Activated T-helper 17 cell treated with anti-CD3 and anti-CD28 coated beads, Interleukin-2, amount 50 U/mL, for 72 hours (primary cell): ENCODE results near the gene TBC1D10A. TPM values are rescaled to one million over a fixed set of nuclear protein-coding genes. Genes with fewer than 3 reads are reported as not detected.

Experiments used
- ATAC-seq: fragments of 150-1000 bp; cut with Tn5 transposase; replicated peaks from 2 replicates; pipeline ENCODE4 v1.10.0; 2021; ENCODE audit warnings: mild to moderate bottlenecking, moderate library complexity
- H3K27ac Mint-ChIP-seq: one replicate; pipeline ENCODE4 v1.8.0; 2022; ENCODE audit warnings: mixed read lengths
- H3K27me3 Mint-ChIP-seq: one replicate; pipeline ENCODE4 v1.8.0; 2022; ENCODE audit warnings: mixed read lengths
- H3K36me3 Mint-ChIP-seq: one replicate; pipeline ENCODE4 v1.8.0; 2022; ENCODE audit warnings: low read depth, mild to moderate bottlenecking, mixed read lengths
- H3K4me1 Mint-ChIP-seq: one replicate; pipeline ENCODE4 v1.8.0; 2022; ENCODE audit warnings: mixed read lengths
- H3K4me3 Mint-ChIP-seq: one replicate; pipeline ENCODE4 v1.8.0; 2022; ENCODE audit warnings: mild to moderate bottlenecking, mixed read lengths
- H3K9me3 Mint-ChIP-seq: one replicate; pipeline ENCODE4 v1.8.0; 2022; ENCODE audit warnings: mixed read lengths
- total RNA-seq, 2 donors: library from RNA; stranded (reverse); gene quantifications; one replicate each; pipeline ENCODE4 v1.2.3, GENCODE V29; 2022

Gene TBC1D10A
- total RNA-seq, 2 donors from 2014 or later, result 26.9 to 41.2 TPM

DNA sequence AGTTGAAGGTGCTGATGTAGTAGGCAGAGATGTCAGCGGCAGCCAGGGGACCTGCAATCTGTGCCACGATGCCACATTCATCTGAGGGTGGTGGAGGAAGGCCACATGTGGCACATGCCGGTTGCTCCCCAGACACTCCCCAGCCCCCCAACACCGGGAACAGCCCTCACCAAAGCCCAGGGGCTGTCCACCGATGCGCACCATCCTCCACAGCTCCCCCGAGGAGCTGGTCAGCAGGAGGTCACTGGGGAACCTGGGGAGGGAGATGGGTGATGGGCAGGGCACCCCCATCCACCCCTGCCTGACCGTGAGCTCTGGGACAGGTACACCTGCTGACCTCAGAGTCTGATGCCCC, 40.9 kb downstream of the TBC1D10A start:
- Mint-ChIP-seq H3K27me3 (no peaks in the 10 kb centered on the region), H3K27ac (no peak overlapping the region), H3K4me3 (no peak overlapping the region), H3K36me3 (no peaks in the 10 kb centered on the region), H3K9me3 (no peaks in the 10 kb centered on the region), H3K4me1 (peaks cover 14% of the 10 kb centered on the region)
- no peak for ATAC-seq

DNA sequence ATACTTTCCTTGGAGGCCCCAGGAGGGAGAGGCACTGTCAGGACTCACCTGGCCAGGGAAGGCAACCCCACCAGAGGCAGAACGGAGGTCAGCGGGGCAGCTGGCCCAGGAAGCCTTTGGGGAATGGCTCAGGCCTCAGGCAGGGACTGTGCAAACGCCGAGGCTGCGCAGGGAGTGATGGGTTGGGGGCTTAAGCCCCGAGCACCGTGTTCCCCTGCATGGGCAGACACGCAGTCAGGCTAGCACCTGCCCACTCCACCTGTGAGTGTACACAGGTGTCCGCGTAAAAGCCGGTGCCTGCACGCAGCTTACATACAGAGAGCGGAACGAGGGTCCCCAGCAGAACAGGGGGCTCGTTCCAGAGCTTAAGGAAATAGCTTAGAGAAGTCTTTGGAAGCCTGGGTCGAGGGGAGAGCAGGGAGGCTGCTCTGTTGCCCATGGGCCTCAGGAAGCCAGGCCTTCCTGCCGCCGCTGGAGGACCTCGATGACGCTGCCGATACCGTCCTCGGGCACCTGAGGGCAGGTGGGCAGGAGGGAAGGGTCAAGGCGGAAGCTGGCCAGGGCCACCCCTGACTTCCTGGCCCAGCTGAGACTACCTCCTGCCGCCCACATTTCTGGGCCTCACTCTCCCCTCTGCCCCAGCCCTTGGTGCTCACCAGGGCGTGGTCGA, 41.4 kb downstream of the TBC1D10A start:
- H3K4me3 Mint-ChIP-seq, result no peak overlapping the region
- H3K36me3 Mint-ChIP-seq, result no peaks in the 10 kb centered on the region
- H3K27ac Mint-ChIP-seq, result peak overlapping the region; percentile 58

GRCh38 chr22:30284666-30285065, 42.1 kb downstream of the TBC1D10A start:
- peak overlapping the region; percentile 58 for H3K27ac Mint-ChIP-seq
- no peaks in the 10 kb centered on the region for H3K9me3 Mint-ChIP-seq
- no peak for ATAC-seq
- no peaks in the 10 kb centered on the region for H3K36me3 Mint-ChIP-seq
- H3K4me1 Mint-ChIP-seq, result peaks cover 14% of the 10 kb centered on the region
- H3K4me3 Mint-ChIP-seq, result no peak overlapping the region
- no peaks in the 10 kb centered on the region for H3K27me3 Mint-ChIP-seq

More for the DNA sequence above, 41.4 kb downstream of the TBC1D10A start:
- H3K27me3 Mint-ChIP-seq, result no peaks in the 10 kb centered on the region
- H3K4me1 Mint-ChIP-seq, result peaks cover 14% of the 10 kb centered on the region
- no peak for ATAC-seq
- H3K9me3 Mint-ChIP-seq, result no peaks in the 10 kb centered on the region

GRCh38 chr22:30284172-30284571, 42.6 kb downstream of the TBC1D10A start:
- ATAC-seq, result no peak
- Mint-ChIP-seq H3K9me3 (no peaks in the 10 kb centered on the region), H3K27ac (peak overlapping the region; percentile 58), H3K36me3 (no peaks in the 10 kb centered on the region), H3K27me3 (no peaks in the 10 kb centered on the region), H3K4me3 (no peak overlapping the region), H3K4me1 (peaks cover 14% of the 10 kb centered on the region)

DNA sequence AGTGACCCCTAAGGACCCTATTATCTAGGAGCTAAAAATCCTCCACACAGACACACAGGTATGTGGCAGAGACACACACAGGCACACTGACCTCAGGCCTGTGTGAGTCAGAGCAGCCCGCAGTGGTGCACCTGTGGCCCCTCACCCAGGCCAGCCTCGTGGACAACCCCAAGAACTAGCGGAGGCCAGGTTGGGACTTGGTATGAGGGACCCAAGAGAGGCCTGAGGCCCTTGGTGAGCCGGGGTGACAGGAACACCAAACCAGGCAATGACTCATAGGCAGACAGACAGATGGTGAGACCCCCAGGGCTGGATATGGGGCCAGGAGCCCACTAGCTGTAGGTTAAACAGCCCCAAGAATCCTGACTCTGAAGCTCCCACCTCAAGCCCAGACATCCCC, 43.4 kb downstream of the TBC1D10A start:
- Mint-ChIP-seq H3K27me3 (no peaks in the 10 kb centered on the region), H3K4me3 (no peak overlapping the region), H3K9me3 (no peaks in the 10 kb centered on the region), H3K36me3 (no peaks in the 10 kb centered on the region), H3K27ac (peak overlapping the region; percentile 28), H3K4me1 (peaks cover 20% of the 10 kb centered on the region)
- ATAC-seq, result no peak

DNA sequence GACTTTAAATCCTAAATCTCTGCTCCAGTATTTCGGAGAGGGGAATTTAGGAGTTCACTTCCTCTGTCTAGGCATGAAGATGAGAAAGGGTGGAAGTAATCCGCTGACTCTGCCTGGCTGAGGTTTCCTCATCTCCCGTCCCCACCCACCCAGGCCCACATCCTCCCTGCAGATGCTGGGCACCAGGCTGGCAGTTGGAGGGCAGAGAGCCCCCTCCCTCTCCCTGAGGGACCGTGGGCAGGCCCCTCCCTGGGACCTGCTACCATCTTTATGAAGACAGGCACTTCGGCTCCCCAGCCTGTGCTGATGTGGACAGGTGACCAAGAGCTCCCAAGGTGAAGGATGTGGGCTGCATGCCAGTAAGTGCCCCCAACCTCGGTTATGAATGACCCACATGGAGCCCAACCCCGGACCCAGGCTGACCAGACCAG, 44.1 kb downstream of the TBC1D10A start:
- H3K36me3 Mint-ChIP-seq, result no peaks in the 10 kb centered on the region
- H3K27me3 Mint-ChIP-seq, result no peaks in the 10 kb centered on the region
- peak overlapping the region; percentile 33 for H3K27ac Mint-ChIP-seq
- H3K4me3 Mint-ChIP-seq, result peak overlapping the region; percentile 15
- ATAC-seq, result peak; percentile 16
- H3K4me1 Mint-ChIP-seq, result peaks cover 14% of the 10 kb centered on the region
- H3K9me3 Mint-ChIP-seq, result no peaks in the 10 kb centered on the region

DNA sequence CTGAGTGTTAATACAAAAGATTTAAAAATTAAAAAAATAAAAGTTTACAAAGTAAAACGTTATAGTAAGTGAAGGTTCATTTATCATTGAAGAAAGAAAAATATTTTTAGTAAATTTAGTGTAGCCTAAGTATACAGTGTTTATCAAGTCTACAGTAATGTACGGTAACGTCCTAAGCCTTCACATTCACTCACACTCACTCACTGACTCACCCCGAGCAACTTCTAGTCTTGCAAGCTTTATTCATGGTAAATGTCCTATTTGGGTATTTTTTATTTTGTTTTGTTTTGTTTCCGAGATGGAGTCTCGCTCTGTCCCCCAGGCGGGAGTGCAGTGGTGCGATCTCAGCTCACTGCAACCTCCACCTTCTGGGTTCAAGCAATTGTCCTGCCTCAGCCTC, 46.2 kb downstream of the TBC1D10A start:
- Mint-ChIP-seq H3K4me1 (peaks cover 22% of the 10 kb centered on the region), H3K27me3 (no peaks in the 10 kb centered on the region), H3K4me3 (no peak overlapping the region), H3K36me3 (no peaks in the 10 kb centered on the region), H3K9me3 (no peaks in the 10 kb centered on the region), H3K27ac (no peak overlapping the region)
- ATAC-seq, result no peak

DNA sequence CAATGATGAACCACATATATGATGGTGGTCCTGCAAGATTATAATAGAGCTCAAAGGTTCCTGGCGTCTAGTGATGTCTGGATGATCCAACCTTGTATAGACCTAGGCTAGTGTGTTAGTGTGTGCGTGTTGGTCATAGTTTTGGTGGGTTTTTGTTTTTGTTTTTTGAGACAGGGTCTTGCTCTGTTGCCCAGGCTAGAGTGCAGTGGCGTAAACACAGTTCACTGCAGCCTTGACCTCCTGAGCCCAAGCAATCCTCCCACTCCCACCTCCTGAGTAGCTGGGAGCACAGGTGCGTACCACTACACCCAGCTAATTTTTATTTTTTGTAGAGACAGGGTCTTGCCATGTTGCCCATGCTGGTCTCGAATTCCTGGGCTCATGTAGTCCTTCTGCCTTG, 46.8 kb downstream of the TBC1D10A start:
- H3K4me3 Mint-ChIP-seq, result no peak overlapping the region
- H3K27me3 Mint-ChIP-seq, result no peaks in the 10 kb centered on the region
- peaks cover 22% of the 10 kb centered on the region for H3K4me1 Mint-ChIP-seq
- ATAC-seq, result no peak
- H3K9me3 Mint-ChIP-seq, result no peaks in the 10 kb centered on the region
- H3K27ac Mint-ChIP-seq, result no peak overlapping the region
- no peaks in the 10 kb centered on the region for H3K36me3 Mint-ChIP-seq

DNA sequence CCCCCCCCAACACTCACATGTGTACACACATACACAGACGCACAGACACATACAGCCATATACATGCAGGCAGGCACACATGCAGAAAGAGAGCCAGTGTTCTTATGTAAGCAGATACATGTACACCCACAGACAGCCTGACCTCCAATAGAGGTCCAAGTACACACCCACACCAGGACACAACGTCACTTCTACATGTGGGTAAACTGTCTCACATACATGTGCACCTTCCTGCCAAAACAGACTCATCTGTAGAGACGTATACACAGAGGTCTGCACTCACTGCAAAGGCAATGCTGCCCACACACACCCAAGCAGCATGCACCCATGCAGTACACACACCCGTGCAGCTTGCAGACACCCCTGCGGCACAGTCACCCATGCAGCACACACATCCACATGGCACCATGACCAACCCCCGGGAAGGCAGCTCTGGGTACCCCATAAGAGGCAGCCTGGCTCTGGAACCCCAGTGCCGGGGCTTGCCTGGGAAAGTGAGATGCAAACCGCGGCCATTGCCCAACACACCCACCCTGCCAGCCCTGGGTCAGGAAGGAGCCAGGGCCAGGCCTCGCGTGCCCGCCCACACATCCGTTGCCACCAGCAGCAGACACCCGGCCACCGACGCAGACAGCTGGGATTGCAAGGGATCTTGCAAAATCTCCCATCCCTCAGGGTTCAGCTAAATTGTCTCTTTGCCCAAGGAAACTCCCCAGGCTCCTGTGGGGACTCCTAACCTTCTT, 47.5 kb downstream of the TBC1D10A start:
- Mint-ChIP-seq H3K4me1 (peaks cover 26% of the 10 kb centered on the region), H3K27me3 (no peaks in the 10 kb centered on the region), H3K9me3 (no peaks in the 10 kb centered on the region), H3K27ac (no peak overlapping the region), H3K4me3 (no peak overlapping the region), H3K36me3 (no peaks in the 10 kb centered on the region)
- ATAC-seq, result peak; percentile 29

DNA sequence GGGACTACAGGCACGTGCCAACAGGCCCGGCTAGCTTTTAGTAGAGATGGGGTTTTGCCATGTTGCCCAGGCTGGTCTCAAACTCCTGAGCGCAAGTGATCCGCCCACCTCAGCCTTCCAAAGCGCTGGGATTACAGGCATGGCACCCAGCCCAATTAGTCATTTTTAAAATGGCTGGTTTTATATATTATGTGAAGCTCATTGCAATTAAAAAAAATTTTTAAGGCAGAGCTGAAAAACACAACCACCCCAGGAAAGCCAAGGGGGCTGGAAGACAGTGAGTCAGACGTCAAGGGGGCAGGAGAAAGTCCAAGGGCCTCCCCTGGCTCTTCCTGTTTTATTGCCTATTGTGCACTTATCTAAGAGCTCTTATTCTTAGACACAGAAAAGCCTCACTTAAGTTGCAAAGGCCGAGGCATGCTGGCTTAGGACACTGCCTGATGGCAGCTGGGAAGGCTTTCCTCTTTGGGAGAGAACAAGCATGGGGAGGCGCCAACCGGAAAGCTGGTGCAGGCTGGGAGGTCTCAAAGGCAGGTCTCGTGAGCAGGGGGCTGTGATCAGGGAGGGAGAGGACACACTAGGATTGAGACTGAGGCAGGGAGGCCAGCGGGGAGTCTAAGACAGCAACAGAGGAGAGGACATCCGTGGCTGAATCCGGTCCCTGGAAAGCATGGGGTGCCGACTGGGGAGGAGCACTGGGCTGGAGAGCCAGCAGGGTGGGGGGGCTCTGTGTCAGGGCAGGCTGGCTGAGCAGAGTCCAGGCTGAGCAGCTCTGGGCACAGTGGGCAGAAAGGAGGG, 49.0 kb downstream of the TBC1D10A start:
- no peak overlapping the region for H3K4me3 Mint-ChIP-seq
- no peaks in the 10 kb centered on the region for H3K36me3 Mint-ChIP-seq
- ATAC-seq, result no peak
- H3K27me3 Mint-ChIP-seq, result no peaks in the 10 kb centered on the region
- no peaks in the 10 kb centered on the region for H3K9me3 Mint-ChIP-seq
- peaks cover 22% of the 10 kb centered on the region for H3K4me1 Mint-ChIP-seq
- H3K27ac Mint-ChIP-seq, result peak overlapping the region; percentile 33

DNA sequence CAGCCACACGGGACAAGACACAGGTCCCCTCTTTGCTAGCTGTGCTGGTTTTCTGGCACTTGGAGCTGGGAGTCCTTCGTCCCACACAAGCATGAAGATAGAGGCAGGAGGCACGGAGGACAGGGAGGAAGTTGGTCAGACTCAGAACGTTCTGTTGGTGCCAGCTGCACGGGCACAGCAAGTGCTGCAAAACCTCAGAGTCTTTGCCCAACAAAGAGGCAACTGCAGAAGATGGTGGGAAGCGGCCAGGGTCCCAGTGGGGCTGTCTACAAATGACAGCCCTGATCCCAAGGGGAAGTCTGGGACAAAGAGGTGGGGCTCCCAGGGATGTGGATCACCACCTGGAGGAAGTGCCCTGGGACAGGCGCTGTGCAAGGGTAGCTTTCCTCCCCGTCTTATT, 50.7 kb downstream of the TBC1D10A start:
- Mint-ChIP-seq H3K36me3 (no peaks in the 10 kb centered on the region), H3K27ac (peak overlapping the region; percentile 66), H3K27me3 (no peaks in the 10 kb centered on the region), H3K4me3 (peak overlapping the region; percentile 72), H3K4me1 (peaks cover 18% of the 10 kb centered on the region), H3K9me3 (no peaks in the 10 kb centered on the region)
- peak; percentile 10 for ATAC-seq

DNA sequence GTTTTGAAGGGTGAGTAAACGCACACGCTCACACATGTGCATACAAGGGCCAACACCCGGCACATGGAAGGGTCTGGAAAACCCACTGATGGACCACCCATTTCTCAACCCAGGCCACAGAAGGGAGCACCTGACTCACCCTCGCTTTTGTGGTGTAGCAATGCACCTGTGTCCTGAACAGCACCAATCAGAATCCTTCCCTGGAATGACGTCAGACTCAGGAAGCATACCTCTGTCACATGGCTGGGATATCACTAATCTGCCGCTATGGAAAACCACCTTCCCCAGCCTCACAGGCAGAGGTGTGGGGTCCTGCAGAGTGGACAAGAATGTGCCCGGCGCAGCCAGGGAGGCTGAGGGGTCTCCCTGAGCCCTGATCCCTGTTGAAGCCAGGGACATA, 51.1 kb downstream of the TBC1D10A start:
- H3K36me3 Mint-ChIP-seq, result peaks cover 1% of the 10 kb centered on the region
- H3K9me3 Mint-ChIP-seq, result no peaks in the 10 kb centered on the region
- H3K27ac Mint-ChIP-seq, result peak overlapping the region; percentile 66
- H3K27me3 Mint-ChIP-seq, result no peaks in the 10 kb centered on the region
- H3K4me1 Mint-ChIP-seq, result peaks cover 18% of the 10 kb centered on the region
- peak overlapping the region; percentile 72 for H3K4me3 Mint-ChIP-seq
- peak; percentile 64 for ATAC-seq

- Mint-ChIP-seq H3K4me1 (peaks cover 18% of the 10 kb centered on the region), H3K9me3 (no peaks in the 10 kb centered on the region), H3K4me3 (no peak overlapping the region), H3K27me3 (no peaks in the 10 kb centered on the region), H3K36me3 (peaks cover 13% of the 10 kb centered on the region), H3K27ac (no peak overlapping the region)
- ATAC-seq, result no peak
Observed at GRCh38 chr22:30274437-30274812, 52.3 kb downstream of the TBC1D10A start.

- H3K36me3 Mint-ChIP-seq, result peaks cover 19% of the 10 kb centered on the region
- no peak overlapping the region for H3K4me3 Mint-ChIP-seq
- H3K27me3 Mint-ChIP-seq, result no peaks in the 10 kb centered on the region
- no peaks in the 10 kb centered on the region for H3K9me3 Mint-ChIP-seq
- peaks cover 15% of the 10 kb centered on the region for H3K4me1 Mint-ChIP-seq
- ATAC-seq, result no peak
- no peak overlapping the region for H3K27ac Mint-ChIP-seq
Observed at GRCh38 chr22:30273711-30274436, 52.9 kb downstream of the TBC1D10A start.
